ENCODE data around the gene WDR26. TPM values are rescaled to one million over a fixed set of nuclear protein-coding genes. Genes with fewer than 3 reads are reported as not detected.

Gene WDR26
- total RNA-seq, 1 experiment from 2014 or later, result 81.4 TPM

DNA sequence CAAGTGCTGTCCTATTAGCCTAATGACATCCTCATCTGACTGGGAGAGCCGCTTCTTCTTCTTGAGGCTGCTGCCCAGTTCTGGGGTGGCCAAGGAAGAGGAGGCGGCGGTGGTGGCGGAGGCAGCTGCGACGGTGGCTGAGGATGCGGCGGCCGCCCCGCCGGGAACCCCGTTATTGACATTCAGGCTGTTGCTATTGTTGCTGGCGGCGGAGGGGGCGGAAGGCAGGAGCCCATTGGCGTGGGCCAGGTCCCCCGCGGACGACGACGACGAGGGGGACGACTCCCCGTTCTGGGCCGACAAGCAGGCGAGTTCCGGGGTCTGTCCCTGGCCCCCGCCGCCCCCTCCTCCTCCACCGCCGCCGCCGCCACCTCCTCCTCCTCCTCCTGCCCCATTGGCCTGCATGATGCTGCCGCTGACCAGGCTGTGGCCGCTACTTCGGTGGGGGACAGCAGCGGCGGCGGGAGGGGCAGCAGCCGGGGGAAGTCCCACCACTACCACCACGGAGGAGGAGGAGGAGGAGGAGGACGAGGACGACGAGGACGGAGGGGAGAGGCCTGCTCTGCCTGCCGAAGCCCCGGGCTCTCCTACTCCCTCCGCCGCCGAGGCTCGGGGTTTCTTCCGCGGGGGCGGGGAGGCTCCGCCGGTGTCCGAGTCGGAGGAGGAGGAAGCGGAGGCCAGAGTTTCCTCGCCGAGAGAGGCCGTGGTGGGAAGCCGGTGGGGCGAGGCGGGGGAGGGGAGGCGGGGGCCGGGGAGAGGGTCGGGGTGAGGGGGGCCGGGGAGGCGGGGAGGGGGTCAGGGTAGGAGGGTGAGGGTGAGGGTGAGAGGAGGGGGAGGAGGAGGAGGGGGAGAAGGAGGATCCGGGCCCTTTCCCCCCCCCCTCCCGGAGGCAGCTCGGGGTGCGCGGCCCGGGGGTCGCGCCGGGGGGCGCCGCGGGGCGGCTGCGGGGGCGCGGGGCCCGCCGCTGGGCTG is 610 bp downstream of the WDR26 start:
- Histone ChIP-seq H3K4me1 (ENCODE audit: insufficient read depth, low read length) (no peaks in the 10 kb centered on the region), H3K56ac (ENCODE audit: insufficient read length, low read depth, low read length) (no peak overlapping the region), H4K5ac (ENCODE audit: insufficient read length, low read depth, low read length) (no peak overlapping the region), H3K18ac (ENCODE audit: insufficient read length, low read depth, low read length) (peak overlapping the region; percentile 39), H2AFZ (ENCODE audit: low read length) (no peak overlapping the region), H4K8ac (replicated peaks; ENCODE audit: insufficient read length, low read depth, low read length) (no peak overlapping the region), H2BK120ac (ENCODE audit: low read depth, low read length, poor library complexity, severe bottlenecking) (no peak overlapping the region), H3K4me2 (ENCODE audit: insufficient read depth, insufficient read length, low read length) (peak overlapping the region; percentile 94), H3K79me1 (ENCODE audit: insufficient read depth, low read depth, low read length, poor library complexity, severe bottlenecking) (no peaks in the 10 kb centered on the region), H3K23me2 (ENCODE audit: insufficient read length, low read depth, low read length, poor library complexity, severe bottlenecking) (peaks cover 17% of the 10 kb centered on the region), H4K20me1 (ENCODE audit: control insufficient read depth, insufficient read depth, insufficient read length) (peaks cover 5% of the 10 kb centered on the region), H3K23ac (ENCODE audit: insufficient read length, low read depth, low read length) (no peak overlapping the region), H2BK12ac (ENCODE audit: insufficient read length, low read depth, low read length) (no peak overlapping the region), H3K9ac (ENCODE audit: extremely low read depth, insufficient read length, low read length) (peak overlapping the region; percentile 82), H3K4ac (ENCODE audit: low read depth, low read length) (no peak overlapping the region), H4K91ac (ENCODE audit: insufficient read length, low read depth, low read length) (no peak overlapping the region), H2BK5ac (ENCODE audit: insufficient read length, low read length) (no peak overlapping the region), H2BK15ac (ENCODE audit: low read depth, low read length) (no peak overlapping the region), H3K9me3 (ENCODE audit: control insufficient read depth, low read depth, low read length) (no peaks in the 10 kb centered on the region), H2AK5ac (ENCODE audit: insufficient read length, low read length) (no peak overlapping the region), H3K27me3 (ENCODE audit: insufficient read depth, low read length) (no peaks in the 10 kb centered on the region), H3K14ac (ENCODE audit: insufficient read depth, low read length) (peak overlapping the region; percentile 21; the same call in 1 of the 2 replicates), H3K79me2 (ENCODE audit: insufficient read depth, low read length) (peaks cover 19% of the 10 kb centered on the region; the same call in 1 of the 2 replicates), H2BK20ac (ENCODE audit: low read depth, low read length, poor library complexity, severe bottlenecking) (no peak overlapping the region), H3T11ph (ENCODE audit: low read length) (no peak overlapping the region), H3K27ac (ENCODE audit: insufficient read length, low read depth, low read length) (no peak overlapping the region)
- peak; percentile 42 for DNase-seq
- peaks cover 42 to 43% of the 10 kb centered on the region in 2 experiments for H3K4me1 Mint-ChIP-seq
- no peak for TF ChIP-seq CTCF (conservative IDR thresholded peaks at IDR 0.05)
- WGBS (ENCODE audit: extremely low coverage, insufficient read length, low lambda C conversion rate), result no CpG with 5 or more reads among the region's 88 CpGs
- H3K4me3 Mint-ChIP-seq, result peak overlapping the region; percentile 86 to 96
- H3K9me3 Mint-ChIP-seq, result no peaks in the 10 kb centered on the region
- H3K27me3 Mint-ChIP-seq (ENCODE audit: low read depth), result no peaks in the 10 kb centered on the region
- no peak overlapping the region; a peak in 1 of 7 replicates for H3K27ac Mint-ChIP-seq
- H3K36me3 Mint-ChIP-seq (ENCODE audit: insufficient read depth in 1 of 3, low read depth in 3 of 3), result peaks cover 20 to 35% (median 32%) of the 10 kb centered on the region in 3 experiments; a peak in 6 of 7 replicates

Measured in H9 (cell line).